HG02759 (cell line): ENCODE results near the gene RSPH6A.

Source experiments
- ATAC-seq: cut with Tn5 transposase; IDR thresholded peaks from one replicate; pipeline ENCODE4 v1.9.1; 2021; ENCODE audit warnings: mild to moderate bottlenecking, moderate library complexity; ENCODE audit not compliant: unreplicated experiment

The RSPH6A gene

DNA sequence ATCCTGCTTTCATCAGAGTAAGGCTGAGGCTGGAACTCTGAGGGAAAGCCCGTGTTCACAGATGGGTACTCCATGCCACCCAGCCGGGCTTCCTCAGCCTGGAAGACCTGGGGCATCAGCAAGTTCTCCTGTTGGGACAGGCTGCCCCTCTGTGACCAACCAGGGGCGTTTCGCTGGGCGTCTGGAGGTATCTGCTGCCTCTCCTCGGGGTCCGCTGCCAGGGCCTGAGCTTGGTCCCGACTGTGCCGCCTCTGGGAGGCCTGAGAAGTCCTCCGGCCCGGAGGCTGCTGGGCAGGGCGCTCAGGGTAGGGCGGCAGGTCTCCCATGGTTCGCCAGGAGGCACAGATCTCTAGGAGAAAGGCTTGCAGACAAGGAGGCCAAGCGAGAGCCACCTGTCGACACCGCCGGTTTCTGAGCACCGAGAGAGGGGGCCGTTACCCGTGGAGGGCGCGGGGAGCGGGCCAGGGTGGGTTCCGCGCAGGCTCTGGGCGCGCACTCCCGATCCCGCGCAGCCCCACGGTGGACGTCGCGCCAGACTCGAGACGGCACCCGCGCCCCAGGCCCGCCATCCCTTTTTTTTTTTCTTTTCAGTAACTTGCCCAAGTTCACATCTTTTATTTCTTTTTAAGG lies at the start of gene RSPH6A:
RSPH6A (minus strand) TSS at position 458 of the 630 bp plus-strand sequence; CDS start at position 326, 132 bp downstream.
- ATAC-seq: no peak

DNA sequence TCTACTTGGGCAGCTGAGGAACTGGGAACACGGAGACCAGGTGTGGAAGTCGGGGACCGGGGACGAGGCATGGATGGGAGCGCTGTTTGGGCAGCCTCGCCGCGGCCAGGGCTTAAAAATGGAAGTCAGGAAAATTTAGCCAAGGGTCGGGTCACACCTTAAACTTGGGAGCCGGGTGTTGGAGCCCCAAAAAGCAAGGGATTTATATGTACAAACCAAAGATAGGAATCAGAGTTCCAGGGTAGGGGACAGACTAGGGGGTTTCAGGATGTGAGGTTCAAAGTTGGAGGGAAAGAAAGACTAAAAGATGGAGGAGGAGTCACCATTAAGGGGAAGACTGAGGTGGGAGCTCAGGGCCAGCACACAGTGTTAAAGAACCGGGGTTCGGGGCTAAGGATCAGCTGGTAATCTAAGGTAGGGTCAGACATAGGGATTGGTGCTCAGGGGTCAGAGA lies 49.5 kb upstream of the RSPH6A start:
- no peak for ATAC-seq

DNA sequence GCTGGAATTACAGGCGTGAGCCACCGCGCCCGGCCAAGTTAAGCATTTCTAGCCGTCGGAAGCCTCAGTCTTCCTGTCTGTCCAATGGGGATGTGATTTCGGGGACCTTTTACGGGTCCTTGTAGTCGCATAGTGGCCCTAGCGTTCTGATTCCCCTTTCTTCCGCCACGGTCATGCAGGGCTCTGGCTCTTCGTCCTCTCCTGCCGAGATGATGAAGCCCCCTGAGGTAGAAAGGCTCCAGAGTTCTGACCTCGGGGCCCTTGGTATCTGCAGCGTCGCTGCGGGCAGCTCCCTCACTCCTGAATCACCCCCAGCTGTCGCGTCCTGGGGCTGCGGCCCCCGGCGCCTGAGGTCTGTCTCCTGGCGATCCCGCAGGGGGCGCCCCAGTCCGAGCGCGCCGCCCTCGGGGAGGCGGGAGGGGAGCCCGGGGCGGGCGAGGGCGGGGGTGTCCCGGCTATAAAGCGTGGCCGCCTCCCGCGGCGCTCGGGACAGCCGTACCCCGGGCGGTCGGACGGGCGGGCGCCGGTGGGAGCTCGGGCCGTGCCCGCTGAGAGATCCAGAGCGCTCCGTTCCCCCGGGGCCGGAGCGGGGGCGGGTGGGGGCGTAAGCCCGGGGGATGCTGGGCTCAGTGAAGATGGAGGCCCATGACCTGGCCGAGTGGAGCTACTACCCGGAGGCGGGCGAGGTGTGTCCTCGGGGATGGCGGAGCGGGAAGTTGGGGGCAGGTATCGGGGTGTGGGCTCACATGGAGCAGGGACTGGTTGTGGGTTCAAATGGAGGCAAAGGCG lies 48.9 kb upstream of the RSPH6A start, which contains the start of gene FOXA3:
FOXA3 (plus strand) TSS at position 487 of the 789 bp plus-strand sequence; CDS start at position 618, 131 bp downstream.
- ATAC-seq: peak; percentile 32

DNA sequence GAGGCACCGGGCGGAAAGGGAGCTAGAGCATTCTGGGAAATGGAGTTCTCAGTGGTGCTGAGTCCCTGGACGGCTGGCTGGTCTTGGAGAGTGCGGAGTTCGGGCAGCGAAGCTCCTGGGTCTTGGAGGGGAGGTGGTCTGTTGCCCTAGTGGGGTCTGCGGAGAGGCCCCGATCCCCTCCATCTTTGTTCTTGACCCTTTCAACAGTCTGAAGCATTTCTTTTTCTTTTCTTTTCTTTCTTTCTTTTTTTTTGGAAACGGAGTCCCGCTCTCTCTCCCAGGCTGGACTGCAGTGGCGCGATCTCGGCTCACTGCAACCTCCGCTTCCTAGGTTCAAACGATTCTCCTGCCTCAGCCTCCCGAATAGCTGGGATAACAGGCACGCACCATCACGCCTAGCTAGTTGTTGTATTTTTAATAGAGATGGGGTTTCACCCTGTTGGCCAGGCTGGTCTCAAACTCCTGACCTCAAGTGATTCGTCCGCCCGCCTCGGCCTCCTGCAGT lies 48.3 kb upstream of the RSPH6A start:
- ATAC-seq: no peak

DNA sequence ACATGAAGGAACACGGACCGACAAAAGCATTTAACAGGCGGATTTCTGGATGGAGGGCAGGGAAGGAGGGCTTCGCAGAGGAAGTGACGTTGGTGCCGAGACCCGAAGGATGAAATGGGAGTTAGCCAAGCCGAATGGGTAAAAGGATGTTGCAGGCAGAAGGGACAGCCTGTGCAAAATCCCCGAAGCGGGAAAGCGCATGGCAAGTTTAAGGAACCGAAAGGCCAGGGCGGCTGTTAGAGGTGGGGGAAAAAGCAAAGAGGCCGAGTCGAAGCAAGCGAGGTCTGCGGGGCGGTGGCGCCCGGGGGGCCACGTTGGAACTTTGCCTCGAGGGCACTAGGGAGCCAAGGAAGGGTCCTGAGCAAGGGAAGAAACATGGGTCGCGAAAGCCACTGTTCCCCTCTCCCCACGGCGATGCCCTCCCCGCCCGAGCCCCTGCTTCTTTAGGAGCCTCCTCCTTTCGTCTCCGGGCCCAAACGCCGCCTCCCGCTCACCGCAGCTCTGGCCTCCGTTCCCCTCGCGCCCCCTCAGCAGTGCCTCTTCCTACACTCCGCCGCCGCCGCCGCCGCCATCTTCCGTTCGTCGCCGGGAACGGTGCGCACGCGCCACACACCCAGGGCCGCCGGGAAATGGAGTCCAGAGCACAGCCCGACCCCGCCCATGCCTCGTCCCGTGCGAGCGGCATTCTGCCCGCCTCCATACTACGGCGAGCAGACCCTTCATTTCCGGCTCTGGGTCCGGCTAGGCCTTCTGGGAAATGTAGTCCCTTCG lies 47.6 kb upstream of the RSPH6A start, which contains the start of gene SYMPK:
SYMPK (minus strand) TSS at position 584 of the 771 bp plus-strand sequence. CDS start 8,652 bp downstream, outside the sequence.
- ATAC-seq: peak; percentile 92

DNA sequence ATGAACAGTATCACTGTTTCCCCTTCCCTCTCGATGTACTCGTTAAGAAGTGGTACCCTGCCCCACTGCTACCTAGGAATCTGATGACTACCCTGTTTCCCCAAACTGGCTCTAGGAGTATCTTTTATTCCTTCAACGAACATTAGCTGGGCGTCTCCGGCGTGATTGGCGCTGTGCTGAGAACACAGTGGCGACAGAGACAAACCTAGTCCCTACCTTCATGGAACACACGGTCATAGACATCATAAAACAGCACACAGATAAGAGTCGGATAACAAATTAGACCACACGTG lies 47.1 kb upstream of the RSPH6A start:
- ATAC-seq: no peak

DNA sequence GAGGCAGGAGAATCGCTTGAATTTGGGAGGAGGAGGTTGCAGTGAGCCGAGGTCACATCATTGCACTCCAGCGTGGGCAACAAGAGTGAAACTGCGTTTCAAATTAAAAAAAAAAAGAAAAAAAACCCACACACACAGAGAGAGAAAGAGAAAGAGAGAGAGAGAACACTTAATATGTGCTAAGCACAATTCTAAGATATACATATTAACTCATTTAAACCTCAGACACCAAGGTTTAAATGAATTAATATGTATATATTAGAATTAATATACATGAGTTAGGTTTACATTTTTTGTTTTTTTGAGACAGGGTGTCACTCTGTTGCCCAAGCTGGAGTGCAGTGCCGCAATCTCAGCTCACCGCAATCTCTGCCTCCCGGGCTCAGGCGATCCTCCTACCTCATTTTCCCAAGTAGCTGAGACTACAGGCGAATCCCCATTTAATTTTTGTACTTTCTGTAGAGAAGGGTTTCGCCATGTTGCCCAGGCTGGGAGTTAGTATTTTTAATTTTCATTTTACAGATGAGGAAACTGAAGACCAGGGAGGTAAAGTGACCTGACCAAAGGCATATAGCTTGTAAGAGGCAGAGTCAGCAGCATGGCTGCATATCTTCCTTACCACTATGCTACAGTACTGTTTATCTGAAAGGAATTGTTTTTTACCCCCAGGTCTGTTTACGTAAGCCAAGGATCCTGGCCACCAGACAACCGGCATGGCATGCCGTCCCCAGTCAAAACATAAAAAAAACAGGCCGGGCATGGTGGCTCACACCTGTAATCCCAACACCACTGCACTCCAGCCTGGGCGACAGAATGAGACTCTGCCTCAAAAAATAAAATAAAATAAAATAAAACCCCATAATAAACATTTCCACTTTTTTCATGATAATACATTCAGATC lies 45.5 kb upstream of the RSPH6A start:
- no peak for ATAC-seq

DNA sequence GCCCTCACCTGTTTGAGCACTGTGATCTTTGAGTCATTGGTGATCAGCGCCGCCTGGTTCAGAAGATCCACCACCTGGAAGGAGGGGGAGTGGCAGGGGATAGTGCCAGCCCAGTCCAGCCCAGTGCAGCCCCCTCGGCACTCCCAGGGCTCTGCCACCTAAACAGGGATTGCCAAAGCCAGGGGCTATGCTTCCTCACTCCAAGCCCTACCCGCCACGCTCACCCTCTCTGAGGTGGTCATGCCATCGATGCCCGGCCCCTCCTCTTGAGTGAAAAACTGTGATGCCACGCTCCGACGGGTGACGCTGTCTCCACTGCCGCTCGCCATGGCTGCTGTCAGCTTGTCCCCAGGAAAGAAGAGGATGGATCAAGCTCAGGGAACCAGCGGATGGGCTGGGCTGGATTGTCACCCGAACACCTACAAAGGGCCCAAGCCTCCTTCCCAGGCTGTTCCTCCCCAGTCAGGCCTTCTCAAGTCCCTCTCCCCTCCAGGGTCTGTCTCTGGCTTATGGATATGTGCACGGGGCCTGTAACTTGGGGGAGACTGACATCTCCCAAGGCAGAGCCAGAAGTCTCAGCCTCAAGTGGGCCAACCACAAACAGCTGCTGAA lies 39.2 kb upstream of the RSPH6A start:
- ATAC-seq: no peak

DNA sequence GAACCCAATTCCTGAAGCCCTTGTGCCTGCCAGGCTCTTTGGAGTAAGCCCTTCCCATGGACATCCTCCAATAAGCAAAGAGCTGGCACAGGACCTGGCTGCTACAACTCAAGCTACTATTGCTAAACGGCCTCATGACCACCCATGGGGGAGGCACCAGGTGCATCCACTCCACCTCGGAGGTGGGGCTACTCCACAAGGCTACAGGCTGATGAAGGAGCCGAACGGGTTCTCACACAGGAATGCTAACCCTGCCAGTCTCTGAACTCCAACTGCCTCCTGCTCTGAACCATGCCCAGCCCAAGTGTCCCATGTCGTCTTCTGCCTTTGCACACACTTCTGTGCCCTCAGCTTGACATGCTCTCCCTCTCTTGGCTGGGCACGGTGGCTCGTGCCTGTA lies 37.9 kb upstream of the RSPH6A start:
- no peak for ATAC-seq

DNA sequence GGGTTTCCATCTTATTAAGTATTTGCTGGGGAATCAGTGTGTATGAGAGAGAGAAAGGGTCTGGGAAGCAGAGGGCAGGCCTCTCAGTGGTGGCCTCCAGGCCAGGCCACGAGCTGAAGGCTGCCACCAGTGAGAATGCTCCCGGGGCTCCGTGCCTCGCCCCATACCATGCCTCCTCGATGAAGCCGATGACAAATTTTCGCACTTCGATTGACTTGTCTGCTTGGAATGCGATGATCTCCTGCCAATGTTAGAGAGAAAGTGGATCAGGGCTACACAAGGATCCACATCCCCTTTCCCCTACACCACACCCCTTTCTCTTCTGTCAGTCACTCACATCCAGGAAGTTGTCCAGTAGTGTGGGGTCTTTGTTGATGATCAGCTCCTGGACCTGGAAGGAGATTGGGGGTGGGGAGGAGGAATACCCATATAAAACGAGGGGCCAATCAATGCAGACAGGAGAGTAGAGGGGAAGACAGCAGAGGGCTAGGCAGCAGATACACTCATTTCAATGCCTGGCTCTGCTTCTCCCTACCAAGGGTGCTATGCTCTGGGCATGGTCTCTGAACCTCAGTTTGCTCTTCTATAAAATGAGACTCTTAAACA lies 37.1 kb upstream of the RSPH6A start:
- ATAC-seq: no peak

DNA sequence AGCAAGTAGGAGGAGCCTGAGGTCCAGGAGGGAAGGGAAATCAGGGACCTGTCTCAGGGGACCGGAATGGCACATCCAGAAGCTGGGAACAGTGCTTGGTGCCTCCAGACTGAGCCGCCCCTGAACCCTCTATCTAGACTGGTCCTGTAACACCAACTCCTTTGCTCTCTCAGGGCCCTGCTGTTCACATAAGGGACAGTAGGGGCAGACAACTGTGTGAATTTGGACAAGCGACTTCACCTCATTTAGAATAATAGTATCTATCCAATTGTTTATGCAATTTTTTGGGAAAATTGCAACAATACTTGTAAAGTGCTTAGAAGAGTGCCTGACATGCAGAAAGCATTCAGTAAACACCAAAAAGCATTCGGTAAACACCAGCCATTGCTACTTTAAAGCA lies 33.8 kb upstream of the RSPH6A start:
- ATAC-seq: no peak

DNA sequence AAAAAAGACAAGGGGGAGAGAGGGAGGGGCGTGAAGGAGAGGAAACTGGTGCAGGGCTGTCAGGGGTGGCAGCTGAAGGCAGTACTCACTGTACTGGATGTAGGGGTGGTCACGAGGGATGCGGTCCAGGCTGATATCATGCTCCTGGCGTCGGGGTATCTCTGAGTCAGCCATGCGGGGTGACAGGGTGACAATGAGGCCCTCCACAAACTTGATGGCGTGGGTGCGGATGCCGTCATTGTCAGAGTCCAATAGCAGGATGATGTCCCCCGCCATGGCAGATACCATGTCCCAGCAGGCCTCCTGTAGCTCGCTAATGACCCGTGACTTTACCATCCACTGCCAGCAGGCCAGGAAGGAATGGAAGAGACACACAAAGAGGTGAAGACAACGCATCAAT lies 32.6 kb upstream of the RSPH6A start:
- ATAC-seq: no peak

DNA sequence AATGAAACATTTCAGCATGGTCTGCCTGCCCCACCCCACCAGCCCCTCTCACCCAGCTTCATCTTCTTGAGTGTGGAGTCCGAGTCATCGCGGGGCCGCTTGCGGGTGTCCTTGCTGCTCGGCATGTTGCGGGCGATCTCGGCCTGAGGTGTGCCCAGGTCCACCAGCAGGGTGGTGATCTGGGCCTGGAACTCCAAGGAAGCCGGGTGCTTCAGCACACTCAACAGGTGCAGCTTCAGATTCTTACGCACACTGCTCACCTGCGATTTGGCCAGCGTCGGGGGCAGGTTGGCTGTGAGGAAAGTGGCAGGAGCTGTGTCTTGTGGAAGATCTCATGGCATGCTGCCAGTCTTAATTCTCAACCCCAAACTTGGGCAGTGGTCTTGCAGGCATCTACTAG lies 27.1 kb upstream of the RSPH6A start:
- ATAC-seq: no peak

DNA sequence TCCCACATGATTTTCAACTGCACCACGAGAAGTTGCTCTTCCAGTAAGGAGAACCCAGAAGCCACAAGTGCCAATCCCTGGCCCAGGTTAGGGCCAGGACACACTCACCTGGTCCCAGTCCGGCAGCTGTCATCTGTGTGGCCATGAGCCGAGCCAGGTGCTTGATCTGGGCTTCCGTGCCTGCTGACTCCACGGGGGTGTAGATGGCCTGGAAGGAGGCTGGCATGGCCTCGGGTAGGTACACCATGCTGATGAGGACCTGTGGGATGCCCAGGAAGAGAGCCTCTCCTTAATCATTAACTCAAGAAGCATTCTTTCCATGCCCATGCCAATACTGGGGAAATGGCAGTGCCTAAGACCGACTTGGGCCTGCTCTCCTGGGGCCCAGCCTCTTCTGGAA lies 19.9 kb upstream of the RSPH6A start:
- ATAC-seq: no peak

DNA sequence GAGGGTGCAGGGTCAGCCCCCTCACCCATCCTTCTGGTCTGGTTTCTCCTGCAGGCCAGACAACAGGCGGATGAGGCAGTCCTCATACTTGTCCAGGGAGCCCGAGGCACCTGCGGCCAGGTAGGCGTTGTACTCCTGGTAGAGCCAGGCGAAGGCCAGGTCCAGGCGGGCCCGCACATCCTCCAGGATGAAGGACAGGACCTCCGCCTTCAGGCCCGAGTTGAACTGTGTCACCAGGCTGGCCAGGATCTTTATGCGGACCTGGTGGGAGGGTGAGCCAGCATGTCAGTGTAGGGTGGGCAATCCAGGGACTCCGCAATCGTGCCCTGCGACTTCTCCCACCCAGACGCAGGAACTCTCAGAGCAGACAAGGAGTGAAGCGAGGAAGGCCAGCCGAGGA lies 13.8 kb upstream of the RSPH6A start:
- ATAC-seq: no peak

DNA sequence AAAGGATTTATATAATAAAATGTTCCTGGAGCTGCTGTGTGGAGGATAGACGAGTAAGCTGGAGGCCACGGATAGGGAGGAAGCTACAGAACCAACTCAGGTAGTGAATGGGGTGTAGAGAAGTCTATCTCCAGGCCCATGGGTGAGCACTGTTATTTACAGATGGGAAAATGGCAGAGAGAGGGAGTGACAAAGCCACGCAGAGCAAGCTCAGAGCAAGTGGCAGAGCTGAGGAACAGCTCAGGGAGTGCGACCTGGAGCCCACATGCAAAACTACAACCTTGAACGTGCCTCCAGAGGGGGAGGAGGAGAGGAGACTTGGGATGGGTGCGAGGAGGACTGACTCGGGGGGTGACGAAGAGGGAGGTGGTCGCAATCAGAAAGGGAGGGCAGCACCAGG lies 13.4 kb upstream of the RSPH6A start:
- no peak for ATAC-seq

DNA sequence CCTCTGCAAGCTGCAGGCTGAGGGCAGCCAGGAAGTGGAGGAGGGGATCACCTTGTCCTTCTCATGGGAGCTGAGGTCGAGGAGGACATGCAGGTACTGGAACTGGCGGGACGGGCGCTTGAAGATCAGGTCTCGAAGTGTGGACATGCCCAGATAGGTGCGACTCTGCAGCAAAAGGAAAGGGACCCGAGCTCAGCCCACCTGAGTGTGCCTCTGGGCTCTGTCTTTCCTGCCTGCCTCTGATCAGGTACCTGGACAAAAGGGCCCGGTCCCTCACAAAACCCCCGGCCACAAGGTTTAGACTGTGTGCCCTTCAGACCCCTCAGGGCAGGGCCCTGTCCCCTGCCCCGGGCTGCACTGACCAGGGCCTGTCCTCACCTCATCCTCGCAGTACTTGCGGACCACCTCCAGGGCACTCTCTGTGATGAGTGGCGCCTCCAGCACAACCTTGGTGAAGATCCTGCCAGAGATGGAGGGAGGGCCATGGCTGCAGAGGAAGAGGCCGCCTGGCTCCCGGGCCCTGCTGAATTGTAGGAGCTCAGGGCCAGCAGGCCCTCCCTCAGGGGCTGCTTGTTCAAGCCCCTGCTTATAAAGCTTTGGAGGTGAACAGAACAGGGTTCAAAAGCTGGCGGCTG lies 12.5 kb upstream of the RSPH6A start:
- no peak for ATAC-seq

DNA sequence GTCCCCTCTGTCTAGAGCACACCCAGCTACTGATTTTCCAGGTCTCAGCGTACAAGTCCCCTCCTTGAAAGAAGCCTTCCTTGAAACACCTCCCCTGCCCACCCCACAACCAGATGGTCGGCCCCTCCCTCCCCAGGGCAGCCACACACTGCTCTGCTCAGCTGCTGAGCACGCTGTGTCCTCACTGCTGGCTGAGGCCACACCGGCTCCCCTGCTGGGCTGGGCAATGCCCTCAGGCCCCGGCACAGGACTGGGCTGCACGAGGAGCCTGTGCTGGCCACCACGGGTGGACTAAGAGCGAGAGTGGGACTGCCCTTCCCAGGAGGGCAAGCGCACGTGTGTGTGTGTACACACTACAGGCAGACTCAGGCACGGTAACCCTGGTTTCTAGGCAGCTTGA lies 11.8 kb upstream of the RSPH6A start:
- no peak for ATAC-seq
